T-helper 1 cell (primary cell): ENCODE results near the gene OR10H1.
A peak's percentile ranks its signal among the peaks of the same experiment; 100 is the strongest.
"Not testable (repeated sequence)": the region's sequence is repeated elsewhere in the genome, so short reads cannot be mapped to it uniquely, and the experiment has no call there.

Experiments used
- DNase-seq, 5 donors: peaks; one replicate each; pipeline ENCODE4 v3.0.0-alpha.2; 2012 to 2020

Gene OR10H1

DNA sequence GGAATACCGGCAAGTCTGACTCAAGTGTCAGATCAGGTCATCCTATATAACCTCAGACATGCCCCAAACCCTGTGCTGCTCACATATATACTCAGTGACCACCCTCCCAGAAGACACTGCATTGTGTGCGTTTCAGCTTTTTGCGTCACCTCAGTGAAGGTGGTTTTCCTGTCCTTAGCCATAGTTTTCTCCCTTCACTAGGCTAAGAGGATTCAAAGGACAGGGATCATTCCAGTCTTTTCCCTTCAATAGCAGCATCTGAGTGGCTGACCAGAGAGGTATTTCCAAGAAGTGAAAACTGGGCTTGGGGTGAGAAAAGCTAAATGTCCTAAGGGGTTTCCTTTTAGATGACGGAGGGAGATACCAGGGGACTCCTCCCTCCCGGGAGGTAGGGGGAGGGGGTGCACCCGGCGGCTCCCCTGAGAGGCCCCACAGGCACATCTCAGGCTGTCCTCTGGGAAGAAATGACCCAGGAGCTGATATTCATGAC lies 12.7 kb upstream of the OR10H1 start:
- DNase-seq: no peak

DNA sequence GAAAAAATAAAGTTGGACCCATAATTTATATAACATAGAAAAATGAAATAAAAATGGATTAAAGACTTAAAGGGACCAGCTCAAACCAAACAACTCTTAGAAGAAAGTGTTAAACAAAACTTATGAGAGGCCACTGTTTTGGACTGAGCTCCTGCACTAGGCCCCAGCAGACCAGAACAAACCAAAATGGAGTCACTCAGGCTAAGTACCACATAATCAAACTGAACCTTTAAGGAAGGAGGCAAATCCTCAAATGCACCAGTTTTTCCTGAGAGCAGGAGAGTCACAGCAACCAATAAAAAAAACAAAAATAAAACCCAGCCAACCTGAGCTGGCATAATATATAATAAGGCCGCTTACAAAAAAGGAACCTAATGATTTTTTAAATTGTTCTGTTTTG lies 10.3 kb upstream of the OR10H1 start:
- no peak for DNase-seq

DNA sequence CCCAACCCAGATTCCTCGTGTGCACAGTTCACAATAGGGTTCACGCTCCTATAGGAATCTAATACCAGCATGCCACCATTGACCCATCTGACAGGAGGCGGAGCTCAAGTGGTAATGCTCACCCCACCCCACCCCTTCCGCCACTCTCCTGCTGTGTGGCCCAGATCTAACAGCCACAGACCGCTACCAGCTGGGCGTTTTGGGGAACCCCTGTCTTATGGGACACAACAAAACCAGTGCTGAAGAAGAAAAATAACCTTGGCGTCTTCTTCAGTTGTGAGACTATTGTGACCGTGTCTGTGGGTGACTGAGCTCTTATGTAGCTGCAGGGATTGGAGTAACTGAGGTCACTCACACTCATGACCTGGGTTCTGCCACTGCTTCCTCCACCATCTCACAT lies 5.2 kb upstream of the OR10H1 start:
- no peak for DNase-seq

DNA sequence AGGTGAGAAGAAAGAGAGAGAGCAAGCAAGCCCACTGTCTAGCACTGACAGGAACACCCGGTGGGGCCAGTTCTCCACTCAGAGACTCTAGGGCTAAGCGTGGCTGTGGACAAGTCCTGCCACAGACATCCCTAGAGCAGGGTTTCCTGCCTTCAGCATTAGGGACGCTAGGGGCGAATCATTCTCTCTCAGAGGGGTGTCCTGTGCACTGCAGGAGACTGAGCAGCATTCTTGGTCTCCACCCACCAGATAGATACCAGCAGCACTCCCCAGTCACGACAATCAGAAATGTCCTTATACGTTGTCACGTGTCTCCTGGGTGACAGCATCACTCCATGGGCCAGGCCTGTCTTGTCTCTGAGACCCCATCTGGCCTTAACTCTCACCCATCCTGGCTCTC lies 1.5 kb downstream of the OR10H1 start:
- no peak for DNase-seq

DNA sequence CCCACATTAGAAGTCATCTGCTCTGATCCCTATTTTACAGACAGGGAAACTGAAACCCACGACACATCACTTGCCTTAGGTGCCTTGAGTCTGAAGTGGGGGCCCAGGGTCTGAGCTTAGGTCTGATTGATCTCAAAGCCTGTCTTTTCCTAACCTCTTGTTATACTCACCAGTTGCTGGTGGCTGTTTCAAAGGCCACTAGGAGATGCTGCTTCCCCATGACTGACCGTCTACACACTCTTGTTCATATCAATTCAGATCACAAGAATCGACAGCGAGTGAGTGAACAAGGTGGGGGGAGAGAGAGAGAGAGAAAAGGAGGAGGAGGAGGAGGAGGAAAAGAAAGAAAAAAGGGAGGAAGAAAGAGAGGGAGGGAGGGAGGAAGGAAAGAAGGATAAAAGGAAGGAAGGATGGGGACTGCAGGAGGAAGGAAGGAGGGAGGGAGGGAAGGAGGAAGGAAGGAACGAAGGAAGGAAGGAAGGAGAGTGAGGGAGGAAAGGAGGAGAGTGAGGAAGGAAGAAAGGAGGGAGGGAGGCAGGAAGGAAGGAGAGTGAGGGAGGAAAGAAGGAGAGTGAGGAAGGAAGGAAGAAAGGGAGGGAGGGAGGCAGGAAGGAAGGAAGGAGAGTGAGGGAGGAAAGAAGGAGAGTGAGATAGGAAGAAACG lies 3.3 kb downstream of the OR10H1 start:
- peak in 4 of 5 donors; percentile 17 to 38 (median 26) for DNase-seq

DNA sequence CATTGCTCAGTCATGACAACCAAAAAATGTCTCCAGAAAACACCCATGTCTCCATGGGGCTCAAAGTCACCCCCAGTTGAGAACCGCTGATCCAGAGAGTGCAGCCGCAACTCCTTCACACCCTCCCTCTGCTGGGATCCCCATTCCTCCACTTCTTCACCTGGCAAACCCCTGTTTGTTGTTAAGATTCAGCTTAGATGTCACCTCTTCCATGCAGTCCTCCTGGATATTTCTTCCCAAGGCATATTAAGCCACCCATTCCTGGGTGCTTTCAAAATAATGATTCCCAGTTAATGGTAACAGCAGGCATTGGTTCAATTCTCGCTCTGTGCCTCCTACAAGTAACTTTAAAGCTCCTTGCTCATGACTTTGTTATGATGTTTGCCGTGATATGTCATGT lies 4.0 kb downstream of the OR10H1 start:
- no peak for DNase-seq

DNA sequence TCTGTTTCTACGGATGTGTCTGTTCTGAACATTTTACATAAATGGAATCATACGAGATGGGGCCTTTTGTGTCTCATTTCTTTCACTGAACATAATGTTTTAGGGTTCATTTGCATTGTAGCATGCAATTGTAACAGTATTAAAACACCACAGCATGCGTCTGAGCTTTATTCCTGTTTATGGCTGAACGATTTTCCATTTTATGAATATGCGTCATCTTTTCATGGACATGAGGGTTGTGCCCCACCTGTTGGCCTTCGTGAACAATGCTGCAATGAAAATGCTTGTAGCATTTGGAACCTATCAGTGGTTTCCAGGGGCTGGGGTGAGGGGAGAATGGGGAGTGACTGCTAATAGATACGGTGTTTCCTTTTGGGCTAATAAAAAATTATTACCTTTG lies 5.1 kb downstream of the OR10H1 start:
- no peak for DNase-seq

DNA sequence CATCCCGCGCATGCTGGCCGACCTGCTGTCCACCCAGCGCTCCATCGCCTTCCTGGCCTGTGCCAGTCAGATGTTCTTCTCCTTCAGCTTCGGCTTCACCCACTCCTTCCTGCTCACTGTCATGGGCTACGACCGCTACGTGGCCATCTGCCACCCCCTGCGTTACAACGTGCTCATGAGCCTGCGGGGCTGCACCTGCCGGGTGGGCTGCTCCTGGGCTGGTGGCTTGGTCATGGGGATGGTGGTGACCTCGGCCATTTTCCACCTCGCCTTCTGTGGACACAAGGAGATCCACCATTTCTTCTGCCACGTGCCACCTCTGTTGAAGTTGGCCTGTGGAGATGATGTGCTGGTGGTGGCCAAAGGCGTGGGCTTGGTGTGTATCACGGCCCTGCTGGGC lies 21.2 kb downstream of the OR10H1 start:
- not testable (repeated sequence) for DNase-seq

DNA sequence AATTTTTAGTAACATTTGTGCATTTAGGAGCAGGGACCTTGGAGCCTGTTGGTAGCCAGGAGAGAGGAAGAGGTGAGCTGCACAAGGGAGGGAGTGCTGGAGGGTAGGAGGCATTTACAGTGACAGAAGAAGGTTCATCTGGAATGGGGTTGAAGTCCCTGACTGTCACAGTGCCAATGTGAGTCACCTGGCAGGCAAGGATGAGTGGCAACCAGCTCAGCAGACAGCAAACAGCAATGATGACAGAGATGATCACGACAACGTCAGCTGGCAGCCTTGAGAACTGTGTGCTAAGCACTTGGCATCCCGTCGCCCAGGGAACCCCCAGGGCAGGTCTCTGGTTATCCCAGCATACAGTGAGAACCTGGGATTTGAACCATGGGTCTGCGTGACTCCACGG lies 25.4 kb downstream of the OR10H1 start:
- no peak for DNase-seq

DNA sequence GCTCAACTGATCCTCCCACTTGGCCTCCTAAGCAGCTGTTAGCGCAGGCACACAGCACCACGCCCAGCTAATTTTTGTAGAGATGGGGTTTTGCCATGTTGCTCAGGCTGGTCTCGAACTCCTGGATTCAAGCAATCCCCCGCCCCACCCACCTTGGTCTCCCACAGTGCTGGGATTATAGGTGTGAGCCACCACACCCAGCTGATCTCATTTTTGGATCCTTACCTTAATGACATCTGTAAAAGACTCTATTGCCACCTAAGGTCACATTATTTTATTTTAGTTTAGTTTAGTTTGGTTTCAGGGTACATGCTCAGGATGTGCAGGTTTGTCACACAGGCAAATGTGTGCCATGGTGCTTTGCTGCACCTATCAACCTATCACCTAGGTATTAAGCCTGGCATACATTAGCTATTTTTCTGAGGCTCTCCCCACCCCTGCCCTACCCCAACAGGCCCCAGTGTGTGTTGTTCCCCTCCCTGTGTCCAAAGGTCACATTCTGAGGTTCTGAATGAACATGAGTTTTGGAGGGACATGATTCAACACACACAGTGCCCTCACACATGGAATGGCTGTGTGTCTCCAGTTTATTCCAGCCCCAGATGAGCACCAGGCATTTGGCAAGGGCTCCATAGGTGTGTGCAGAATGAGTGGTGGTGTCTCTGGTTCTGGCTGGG lies 26.7 kb downstream of the OR10H1 start:
- no peak for DNase-seq

DNA sequence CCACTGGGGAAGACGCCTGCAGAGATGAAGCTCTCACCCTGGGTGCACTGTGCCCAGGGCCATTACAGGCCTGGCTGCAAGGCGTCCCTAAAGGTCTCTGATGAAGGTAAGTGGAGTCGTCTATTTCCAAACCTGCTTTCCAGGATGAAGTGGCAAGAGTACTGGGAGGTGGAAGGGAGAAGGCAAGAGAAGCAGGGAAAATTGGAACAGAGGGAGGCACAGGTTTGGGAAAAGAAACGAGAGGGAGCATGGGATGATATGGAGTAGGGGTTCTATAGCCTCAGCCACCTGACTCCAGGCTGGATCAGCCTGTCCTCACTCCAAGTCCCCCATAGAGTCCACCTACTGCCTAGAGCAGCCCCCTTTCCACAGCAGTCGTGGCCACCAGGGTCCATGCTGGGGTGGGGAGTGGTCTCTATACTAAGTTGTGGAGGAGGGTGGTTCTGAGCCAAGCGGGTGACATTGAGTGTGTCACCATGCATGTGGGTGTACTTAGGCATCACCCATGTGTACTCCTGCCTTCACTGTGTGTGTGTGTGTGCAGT lies 27.8 kb downstream of the OR10H1 start, which contains the start of gene OR10H5:
OR10H5 (plus strand) TSS at position 51 of the 545 bp plus-strand sequence. CDS start 6,388 bp downstream, outside the sequence.
- no peak for DNase-seq

DNA sequence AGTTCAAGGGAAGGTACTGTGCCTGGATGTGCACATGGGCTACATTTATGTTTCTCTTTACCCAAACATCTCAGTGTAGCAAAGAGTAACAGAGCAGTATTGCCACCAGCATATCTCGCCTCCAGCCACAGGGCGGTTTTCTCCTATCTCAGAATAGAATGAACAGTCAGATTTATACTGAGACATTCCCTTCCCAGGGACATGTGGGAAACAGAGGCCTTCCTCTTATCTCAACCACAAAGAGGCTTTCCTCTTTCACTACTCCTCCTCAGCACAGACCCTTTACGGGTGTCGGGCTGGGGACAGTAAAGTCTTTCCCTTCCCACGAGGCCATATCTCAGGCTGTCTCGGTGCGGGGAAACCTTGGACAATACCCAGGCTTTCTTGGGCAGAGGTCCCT lies 32.6 kb downstream of the OR10H1 start:
- DNase-seq: not testable (repeated sequence)

DNA sequence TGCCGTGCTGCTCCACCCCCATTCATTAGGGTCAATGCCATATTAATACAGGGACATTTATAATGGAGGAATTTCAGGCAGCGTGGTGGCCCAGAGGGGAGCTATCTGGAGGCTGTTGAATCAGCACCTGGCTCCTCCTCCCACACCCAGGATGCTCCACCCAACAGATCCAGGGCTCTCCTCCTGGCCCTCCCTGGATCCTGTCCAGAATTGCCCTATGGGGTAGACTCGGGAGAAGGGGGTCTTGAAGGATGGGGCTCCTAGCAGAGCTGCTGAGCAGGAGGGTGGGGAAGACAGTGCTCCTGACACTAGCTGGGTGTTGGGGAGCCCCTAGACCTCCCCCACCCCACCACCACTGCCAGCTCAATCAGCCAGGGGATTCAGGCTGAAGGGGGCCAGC lies 33.3 kb downstream of the OR10H1 start:
- no peak for DNase-seq

DNA sequence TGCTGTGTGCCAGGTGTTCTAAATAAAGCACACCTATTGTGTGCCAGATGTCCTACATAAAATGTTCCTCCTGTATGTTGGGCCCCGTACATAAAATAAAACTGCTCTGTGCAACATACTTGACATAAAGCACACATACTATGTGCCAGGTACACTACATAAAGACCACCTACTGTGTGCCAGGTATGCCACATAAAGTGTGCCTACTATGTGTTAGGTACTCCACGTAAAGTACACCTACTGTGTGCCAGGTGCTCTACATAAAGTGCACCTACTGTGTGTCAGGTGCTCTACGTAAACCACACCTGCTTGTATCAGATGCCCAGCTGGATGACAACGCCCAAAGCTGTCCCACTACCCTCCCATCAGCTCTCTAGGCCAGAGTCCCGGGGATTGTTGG lies 33.8 kb downstream of the OR10H1 start:
- no peak for DNase-seq

DNA sequence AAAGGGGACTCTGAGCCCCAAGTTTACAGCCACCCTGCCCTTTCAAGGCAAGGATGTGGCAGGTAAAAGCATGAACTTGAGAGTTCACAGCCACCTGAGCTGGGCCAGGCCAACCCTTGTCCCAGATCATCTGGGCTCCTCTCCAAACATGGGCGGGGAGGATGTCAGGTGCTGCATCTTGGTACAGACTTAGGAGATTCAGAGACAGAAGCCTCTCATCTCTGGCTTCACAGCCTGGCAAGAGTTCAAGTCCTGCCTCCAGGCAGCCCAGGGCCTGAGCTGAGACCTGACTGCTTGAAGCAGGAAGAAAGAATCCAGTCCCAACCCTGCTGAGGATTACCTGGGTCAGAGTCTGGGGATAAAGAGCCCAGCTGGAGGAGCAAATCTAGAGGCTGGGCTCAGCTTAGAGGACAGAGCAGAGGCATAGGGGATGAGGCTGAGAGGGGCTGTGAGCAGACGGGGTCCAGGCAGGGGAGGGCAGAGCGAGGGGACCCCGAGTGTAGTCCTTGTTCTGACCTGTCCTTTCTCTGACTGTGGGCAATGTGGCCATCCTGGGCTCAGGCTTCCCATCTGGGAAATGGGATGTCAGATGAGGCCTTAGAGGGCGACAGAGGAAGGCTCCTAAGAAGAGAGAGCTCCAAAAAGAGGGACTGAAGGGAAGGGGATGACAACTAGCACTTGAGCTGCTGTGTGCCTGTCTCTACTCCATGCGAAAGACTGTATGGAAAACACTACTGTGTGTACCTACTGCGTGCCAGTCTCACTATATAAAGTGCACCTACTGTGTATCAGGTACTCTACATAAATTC lies 34.6 kb downstream of the OR10H1 start:
- DNase-seq: no peak

DNA sequence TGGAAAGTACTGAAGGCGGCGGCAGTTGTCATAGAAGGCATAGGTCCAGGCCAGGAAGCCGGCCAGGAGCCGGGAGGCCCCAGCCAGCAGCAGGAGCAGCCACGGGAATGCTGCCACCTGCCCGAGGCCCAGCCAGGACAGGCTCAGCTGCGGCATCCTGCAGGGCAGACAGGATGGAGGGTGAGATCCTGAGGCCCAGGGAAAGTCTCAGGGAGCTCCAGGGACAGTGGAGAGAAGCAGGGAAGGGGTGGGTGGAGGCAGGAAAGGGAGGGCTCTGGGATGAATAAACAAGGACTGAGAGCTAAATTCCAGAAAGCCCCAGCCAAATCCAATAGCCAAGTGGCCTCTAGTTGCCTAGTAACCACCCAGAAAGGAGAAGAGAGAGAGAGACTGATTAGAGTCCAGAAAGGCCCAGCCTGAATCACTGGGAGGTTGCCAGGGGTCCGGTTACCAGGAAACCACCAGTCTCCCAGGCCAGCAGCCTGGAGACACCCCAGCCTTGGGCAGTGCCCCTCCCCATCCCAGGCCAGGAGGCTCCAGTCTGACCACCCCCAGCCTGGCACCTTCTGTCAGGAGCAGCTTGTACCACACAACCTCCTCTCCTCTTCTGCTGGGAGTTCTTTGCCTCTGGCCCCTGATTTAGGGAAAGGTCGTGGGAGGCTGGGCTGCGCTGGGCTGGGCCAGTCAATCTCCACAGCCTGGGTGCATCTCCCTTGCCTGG lies 35.5 kb downstream of the OR10H1 start:
- DNase-seq: no peak

DNA sequence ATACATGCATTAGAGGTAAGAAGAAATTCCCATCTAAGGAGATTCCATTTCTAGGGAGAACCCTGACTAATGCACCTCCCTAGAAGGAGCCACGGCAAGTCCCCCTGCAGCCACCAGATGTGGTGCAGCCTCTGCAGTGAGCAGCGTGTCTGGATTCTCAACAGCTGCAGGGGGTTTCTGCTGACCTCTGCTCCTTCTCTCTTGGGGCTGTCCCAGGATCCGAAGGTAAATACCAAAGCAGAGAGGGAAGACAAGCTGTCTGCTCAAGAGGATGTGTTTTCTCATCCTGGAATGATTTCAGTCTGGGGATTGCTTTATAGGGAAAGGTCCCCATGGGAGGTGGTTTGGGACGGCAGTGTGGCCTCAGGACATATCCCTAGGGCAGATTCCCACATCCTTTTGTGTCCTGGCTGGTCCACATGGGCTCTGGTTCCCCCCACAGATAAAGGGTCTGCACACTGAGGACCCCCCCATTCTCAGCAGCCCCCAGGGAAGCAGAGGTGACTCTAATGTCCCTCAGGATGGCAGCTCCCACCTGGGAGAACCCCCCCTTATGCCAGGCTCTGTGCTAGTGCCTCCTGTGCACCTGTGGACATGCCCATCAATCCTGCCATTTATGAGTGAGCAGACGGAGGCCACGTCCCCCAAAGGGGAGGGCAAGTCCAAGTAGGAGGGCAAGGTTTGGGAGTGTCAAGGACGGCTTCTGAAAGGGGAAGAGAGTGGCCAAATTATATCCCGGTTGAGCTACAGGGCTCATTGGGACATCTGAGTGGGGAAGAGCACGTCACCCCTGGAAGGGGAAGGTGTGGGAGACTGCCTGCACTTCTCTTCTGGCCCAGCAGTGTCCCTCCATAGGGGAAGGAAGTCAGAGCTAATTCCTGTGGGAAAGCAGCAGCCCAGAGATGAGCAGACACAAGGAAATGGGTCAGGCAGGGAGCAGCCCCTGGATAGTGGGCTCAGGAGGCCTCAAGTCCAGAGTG lies 38.2 kb downstream of the OR10H1 start:
- DNase-seq: no peak

DNA sequence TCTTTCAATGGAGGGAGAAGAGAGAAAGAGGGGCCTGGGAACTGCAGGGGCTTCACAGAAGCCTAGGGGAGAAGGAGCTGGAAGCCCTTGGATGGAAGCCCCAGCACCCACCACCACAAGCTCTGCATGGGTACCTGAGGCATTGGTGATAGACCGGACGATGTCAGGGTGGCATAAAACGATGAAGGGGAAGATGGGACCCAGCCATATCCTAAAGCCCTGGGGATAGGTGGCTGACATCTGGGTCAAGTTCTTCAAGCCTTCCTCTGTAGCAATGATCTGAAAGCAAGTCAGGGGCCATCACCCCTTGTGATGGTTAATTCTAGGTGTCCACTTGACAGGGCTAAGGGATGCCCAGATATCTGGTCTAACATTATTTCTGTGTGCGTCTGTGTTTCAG lies 39.2 kb downstream of the OR10H1 start:
- no peak for DNase-seq

DNA sequence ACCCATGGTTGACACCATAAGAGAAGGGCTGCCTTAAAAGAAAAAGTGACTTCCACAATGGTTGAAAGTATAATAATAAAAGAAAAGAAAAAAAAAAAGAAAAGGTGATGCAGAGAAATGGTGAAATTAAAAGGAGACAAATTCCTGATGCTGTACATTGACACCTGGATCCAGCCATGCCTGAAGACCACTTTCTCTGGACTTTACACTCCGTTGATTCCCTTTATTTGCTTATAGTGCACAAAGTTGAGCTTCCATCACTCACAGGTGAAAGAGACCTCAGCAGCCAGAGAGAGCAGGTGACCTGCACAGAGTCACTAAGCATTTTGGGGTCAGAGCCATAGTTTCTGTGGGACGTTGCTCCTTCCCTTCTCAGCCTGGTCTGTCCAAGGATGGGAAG lies 40.2 kb downstream of the OR10H1 start:
- no peak for DNase-seq

DNA sequence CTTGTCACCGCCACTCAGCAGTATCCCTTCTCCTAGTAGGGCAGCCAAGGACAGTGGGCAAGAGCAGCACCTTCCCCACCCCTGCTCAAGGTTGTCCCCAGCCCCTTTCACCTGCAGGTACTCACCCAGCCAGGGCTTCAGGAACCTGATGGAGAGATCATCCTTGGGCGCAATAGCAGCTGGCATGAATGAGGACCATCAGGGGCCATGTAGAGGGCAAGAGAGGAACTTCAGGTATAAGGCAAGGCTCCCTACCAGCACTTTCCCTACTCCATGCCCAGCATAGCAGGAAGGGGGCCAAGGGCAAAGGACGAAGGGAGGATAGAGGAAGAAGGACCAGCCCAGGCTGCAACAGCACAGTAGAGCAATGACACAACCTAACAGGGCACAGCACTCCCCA lies 41.3 kb downstream of the OR10H1 start:
- DNase-seq: not testable (repeated sequence)

DNA sequence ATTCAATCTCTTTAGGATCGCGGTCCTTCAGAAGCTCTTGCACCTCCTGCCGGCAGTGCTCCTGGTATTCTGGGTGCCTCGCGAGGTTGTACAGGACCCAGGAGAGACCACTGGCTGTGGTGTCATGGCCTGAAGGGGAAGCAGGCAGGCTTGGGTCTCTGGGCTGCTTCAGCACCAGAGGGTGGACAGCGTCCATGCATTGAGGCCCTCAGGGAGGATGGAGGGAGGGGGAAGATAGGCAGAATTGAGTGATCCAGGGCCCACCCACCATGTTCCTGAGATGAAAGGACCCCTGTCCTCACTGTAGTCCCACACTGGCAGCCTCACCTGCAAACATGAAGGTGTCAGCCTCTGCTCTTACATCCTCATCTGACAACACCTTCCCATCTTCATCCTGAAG lies 45.9 kb downstream of the OR10H1 start:
- DNase-seq: no peak
